ENCODE data around the gene UCKL1. TPM values are rescaled to one million over a fixed set of nuclear protein-coding genes. Genes with fewer than 3 reads are reported as not detected.

The UCKL1 gene
- total RNA-seq, 1 donor from 2014 or later, result 16.2 TPM

GRCh38 chr20:63966944-63967322 lies 10.7 kb upstream of the UCKL1 start:
- no peak for DNase-seq (ENCODE audit: low read depth)
- H3K4me3 ChIP-seq (ENCODE audit: low read depth, low read length), result no peak overlapping the region
- no peak for TF ChIP-seq CTCF (conservative IDR thresholded peaks at IDR 0.05; ENCODE audit: low read depth, low read length)

- no peak for TF ChIP-seq CTCF (conservative IDR thresholded peaks at IDR 0.05; ENCODE audit: low read depth, low read length)
- no peak overlapping the region for H3K4me3 ChIP-seq (ENCODE audit: low read depth, low read length)
- no peak for DNase-seq (ENCODE audit: low read depth)
These were observed 10.1 kb upstream of the UCKL1 start for GRCh38 chr20:63966172-63966943.

- no peak for DNase-seq (ENCODE audit: low read depth)
- no peak for TF ChIP-seq CTCF (conservative IDR thresholded peaks at IDR 0.05; ENCODE audit: low read depth, low read length)
- no peak overlapping the region for H3K4me3 ChIP-seq (ENCODE audit: low read depth, low read length)
These were observed 8.2 kb upstream of the UCKL1 start for GRCh38 chr20:63964412-63964811.

- DNase-seq (ENCODE audit: low read depth), result no peak
- TF ChIP-seq CTCF (conservative IDR thresholded peaks at IDR 0.05; ENCODE audit: low read depth, low read length), result no peak
- H3K4me3 ChIP-seq (ENCODE audit: low read depth, low read length), result no peak overlapping the region
These were observed 7.6 kb upstream of the UCKL1 start for GRCh38 chr20:63963784-63964301.

- no peak for DNase-seq (ENCODE audit: low read depth)
- TF ChIP-seq CTCF (conservative IDR thresholded peaks at IDR 0.05; ENCODE audit: low read depth, low read length), result no peak
- no peak overlapping the region for H3K4me3 ChIP-seq (ENCODE audit: low read depth, low read length)
These were observed 7.1 kb upstream of the UCKL1 start for GRCh38 chr20:63963348-63963741.

GRCh38 chr20:63962426-63963347 lies 6.5 kb upstream of the UCKL1 start:
- DNase-seq (ENCODE audit: low read depth), result no peak

More at GRCh38 chr20:63962426-63963347, 6.5 kb upstream of the UCKL1 start:
- H3K4me3 ChIP-seq (ENCODE audit: low read depth, low read length), result no peak overlapping the region
- no peak for TF ChIP-seq CTCF (conservative IDR thresholded peaks at IDR 0.05; ENCODE audit: low read depth, low read length)
